DMS153 treated with DMSO at 0.1 percent for 48 hours (cell line): Measurements from ENCODE around the gene ITGA6.

ENCODE experiments used
- DNase-seq: peaks from one replicate; lab custom pipeline; 2025; ENCODE audit not compliant: unreplicated experiment; lab: John Stamatoyannopoulos, UW

ITGA6 gene

DNA sequence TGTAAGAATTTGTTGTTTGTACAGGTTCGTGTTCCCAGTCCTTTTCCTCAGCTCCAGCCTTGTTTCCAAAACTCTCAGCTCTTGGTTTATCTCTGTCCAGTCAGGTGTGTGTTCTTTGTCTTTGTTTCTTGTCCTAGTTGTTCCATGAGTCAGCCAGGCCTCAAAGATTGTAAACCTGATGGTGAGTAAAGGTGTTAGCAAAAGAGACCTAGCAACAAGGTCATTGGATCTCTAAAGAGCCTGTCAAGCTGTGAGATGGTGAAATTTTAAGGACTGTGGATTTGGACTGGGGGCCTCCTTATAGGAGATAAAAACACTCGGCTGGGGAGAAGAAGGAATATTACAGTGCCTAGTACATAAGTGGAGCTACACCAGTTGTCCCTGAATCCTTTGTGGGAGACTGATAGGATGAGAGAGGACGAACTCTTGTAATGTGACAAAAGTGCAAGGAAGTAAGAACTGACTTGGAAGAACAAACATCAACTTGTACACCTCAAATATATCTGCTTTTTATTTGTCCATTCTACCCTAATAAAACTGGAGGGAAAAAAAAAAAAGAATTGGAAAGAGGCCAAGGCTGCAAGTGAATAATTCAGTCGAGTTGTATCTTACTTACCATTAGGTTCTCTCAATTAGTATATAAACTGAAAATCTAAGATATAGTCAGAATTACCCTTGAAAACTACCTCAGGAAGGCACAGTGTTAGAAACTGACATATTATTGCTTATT is 37.2 kb downstream of the ITGA6 start:
- DNase-seq, result no peak

DNA sequence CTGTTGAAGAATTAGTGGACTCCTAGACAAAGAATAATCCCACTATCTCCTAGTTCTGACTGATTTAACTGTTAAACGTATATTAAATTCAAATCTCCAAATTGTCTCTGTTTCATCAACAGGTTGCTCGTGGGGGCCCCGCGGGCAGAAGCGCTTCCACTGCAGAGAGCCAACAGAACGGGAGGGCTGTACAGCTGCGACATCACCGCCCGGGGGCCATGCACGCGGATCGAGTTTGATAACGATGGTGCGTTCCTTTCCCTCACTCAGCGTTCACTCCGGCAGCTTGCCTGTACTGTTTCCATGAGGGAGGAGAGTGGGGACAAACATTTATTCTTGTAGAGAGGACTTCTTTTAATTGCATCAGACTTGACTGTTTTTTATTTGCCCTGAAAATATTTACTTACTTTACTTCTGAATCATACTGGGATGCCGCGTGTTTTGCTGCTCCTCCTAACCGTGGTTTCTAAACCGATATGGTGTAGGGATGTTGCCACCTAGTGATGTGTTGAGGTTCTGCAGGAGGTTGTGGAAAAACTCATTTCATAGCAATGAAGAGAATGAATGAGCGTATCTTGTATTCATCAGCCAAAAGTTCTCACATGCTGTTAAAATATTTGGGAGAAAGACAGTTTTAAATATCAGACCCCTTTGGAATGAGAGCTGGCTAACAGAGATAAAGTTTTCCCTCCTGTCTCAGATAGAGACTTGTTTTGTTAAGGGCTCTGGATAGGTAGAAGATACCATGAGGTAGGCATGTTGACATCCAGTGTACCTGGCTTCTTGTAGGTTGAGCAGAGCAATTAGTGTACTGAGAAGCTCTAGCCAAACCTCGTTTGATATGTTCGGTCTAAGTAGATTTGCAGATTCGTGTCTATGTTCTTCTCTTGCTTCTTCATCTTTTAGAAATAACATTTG is 38.3 kb downstream of the ITGA6 start:
- peak; percentile 84 for DNase-seq

DNA sequence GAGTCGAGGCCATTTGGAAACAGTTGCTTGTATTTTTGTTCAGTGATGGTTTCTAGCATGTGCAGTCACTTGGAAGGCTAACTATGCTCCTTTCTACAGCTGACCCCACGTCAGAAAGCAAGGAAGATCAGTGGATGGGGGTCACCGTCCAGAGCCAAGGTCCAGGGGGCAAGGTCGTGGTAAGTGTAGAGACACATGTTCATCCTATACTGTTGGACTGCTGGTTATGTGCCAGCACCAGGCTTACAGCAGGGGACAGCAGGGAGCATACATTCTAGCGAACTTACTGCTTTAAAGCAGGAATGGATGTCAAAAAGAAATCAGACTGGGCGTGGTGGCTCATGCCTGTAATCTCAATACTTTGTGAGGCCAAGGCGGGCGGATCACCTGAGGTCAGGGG is 40.0 kb downstream of the ITGA6 start:
- DNase-seq, result no peak

DNA sequence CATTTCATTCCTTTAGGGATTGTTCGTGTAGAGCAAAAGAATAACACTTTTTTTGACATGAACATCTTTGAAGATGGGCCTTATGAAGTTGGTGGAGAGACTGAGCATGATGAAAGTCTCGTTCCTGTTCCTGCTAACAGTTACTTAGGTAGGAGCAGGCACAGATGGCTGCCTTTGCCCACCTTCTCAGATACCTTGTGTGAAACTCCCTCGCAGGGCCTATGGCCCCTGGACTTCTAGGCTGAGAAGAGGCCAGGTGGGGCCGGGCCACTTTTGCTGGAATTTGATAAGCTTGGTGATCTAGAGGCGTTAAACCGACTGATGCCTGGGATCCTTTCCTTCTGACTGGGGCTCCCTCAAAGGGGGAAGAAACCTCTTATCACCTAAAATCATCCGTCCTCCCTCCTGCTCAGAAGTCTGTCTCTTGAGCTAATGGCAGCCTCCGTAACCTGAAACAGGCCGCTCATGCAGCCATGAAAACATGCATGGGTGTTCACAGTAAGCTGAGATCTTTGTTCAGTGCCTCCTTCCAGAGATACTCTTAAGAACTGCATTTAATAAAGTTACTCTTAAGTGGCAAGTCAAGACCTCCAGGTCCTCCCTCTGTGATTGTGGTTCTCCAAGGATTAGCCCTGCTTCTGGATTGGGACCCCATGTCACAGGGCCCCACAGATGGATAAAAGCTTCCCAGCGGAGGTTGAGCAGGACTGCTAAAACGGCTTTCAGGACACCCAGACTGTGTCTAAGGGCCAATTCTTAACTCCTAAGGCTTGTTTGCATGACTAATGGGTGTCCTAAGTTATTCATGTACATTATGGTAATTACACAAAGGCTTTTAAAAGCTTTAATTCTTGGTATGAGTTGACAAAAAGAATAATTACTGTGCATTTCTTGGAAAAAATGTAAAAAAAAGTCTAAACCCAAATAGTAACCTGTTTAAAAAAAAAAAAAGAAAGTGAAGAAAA is 43.9 kb downstream of the ITGA6 start:
- no peak for DNase-seq

GRCh38 chr2:172472446-172473033 is 45.2 kb downstream of the ITGA6 start:
- no peak for DNase-seq

GRCh38 chr2:172473167-172473566 is 45.8 kb downstream of the ITGA6 start:
- no peak for DNase-seq

DNA sequence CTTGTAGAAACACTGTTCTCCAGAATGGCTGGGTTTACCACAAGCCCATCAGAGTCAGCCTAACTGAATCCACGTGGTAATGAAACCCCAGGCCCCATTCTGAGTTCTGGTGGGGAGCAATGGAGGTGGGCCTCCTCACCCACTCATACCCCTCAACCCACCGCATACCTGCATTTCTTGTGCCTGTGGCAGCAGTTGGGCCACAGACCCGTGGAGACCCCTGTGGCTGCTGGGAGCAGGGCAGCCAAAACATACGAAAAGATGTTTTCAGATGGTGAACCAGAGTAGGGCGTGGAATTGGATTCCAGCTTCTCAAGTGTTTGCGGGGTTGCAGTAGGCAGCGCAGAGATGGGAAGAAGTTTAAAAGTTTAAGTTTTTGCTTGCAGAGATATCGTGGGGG is 51.0 kb downstream of the ITGA6 start:
- no peak for DNase-seq

DNA sequence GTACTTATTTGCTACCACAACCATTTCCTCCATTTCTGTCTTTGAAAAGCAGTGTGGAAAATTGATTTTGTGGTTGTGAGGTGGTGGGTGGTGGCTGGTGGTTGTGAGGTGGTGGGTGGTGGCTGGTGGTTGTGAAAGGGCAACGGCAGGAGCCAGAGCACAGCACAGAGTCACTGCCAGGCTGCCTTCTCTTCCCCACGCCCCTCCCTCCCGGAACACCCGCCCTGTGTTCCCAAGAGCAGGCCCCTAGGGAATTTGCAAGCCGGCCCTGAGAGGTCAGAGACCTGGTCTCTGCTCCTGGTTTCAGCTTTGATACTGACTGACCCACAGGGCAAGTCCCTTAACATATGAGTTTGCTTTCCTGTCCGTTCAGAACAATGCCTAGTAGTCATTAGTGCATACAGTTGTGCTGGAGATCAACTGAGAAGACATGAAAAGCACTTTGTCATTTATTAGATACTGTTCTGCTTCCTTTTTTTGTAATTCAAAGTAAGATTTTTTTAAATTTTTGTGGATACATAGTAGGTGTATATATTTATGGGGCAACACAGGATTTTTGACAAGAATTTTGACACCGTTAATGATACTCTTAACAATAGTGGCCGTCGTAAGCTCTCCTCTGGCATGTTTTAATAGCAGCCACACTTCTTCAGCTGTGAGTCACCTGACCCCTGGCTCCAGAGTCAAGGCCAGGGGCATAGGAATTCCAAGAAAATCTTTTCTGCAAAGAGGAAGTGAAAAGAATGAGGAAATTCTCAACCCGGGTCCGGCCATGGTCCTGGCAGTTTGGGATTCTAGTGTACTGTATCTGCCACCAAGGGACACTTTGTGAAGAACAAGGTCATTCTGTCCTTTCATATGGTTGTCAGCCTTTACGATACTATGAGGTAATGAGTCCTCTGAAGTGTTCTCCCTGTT is 53.2 kb downstream of the ITGA6 start:
- no peak for DNase-seq

GRCh38 chr2:172481507-172482262 is 54.3 kb downstream of the ITGA6 start:
- DNase-seq, result no peak

- no peak for DNase-seq
Observed at GRCh38 chr2:172484253-172484652, 56.9 kb downstream of the ITGA6 start.

DNA sequence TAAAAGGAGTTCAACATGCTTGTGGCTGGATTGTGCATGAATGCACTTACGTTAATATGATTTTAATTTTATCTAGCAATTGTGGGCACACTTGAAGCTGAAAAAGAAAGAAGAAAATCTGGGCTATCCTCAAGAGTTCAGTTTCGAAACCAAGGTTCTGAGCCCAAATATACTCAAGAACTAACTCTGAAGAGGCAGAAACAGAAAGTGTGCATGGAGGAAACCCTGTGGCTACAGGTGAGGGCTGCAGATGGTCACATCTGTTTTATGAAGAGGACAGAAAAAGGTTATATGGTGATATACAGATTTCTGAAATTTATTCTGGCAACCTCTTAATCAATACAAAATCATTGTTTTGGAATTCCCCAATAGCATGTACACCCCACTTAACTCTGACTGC is 57.3 kb downstream of the ITGA6 start:
- no peak for DNase-seq

DNA sequence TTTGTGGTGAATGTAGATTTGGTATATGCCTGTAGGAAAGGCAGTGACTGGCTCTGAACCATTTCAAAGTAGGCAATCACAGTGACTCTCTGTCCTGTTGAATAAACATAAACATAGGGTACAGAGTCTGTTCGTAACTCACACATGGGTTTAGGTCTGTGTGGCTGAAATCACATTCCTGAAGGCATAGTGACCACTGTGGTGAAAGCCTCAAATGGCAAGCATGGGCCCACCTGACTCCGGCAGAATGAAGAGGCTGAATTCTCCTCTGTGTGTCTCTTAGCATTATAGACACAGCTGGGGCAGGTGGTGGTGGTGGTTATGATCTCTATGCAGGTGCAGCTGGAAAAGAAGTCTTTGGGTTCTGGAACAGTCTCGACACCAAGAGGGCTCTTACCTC is 61.2 kb downstream of the ITGA6 start:
- DNase-seq, result no peak

DNA sequence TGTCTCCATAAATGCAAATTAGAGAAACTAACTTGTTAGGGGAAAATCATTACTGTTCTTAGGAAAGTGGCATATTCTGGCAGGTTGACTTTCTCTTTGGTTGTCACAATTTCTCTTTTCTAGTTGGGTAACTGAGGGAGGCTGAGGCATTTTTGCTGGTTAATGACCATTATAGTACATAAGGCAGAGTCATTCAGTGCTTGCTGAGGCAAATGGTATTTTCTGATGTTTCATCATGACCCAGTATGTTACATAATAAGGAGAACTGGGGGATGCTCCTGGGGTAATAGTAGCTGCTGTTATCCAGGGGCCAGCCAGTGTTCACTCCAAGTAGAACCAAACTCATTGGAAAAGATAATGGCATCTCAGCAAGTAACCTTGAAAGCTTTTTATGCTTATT is 62.3 kb downstream of the ITGA6 start:
- no peak for DNase-seq

DNA sequence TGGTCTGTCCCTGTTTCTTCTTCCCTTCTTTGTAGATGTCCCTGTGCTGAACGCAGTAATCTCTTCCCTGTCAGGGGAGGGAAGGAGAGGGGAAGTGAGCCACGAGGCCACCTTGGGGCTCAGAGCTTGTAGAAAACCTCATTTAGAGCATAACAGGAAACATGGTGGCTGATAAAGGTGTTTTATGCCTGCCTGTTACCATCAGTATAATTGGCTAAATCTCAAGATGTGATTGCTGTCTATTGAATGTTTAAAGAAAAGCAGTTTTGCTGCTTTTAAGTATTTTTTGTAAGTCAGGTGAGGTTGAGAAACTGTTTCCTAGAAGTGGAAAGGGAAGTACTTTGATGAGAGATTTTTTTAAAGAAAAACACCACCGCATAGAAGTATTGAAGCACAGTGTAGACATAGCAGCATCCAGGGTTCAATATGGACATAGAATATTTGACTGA is 68.8 kb downstream of the ITGA6 start:
- no peak for DNase-seq

- no peak for DNase-seq
Observed at GRCh38 chr2:172507199-172507598, 79.8 kb downstream of the ITGA6 start.

DNA sequence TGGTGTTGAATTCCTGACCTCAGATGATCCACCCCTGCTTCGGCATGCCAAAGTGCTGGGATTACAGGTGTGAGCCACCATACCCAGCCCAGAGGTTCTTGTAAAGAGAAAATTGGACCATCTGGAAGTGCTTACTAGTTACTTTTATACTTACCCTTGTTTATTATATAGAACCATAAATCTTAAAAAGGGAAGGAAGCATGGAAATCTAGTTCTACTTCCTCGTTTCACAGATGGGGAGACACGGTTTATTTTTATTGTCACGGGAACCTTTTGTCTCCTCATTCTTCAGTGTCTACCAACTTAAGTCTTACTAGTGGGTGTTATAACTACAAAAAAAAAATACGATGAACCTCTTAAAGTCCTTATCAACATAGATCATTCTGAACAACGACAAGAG is 82.7 kb downstream of the ITGA6 start:
- DNase-seq, result no peak

GRCh38 chr2:172510548-172510947 is 83.2 kb downstream of the ITGA6 start:
- no peak for DNase-seq

- no peak for DNase-seq
Observed at GRCh38 chr2:172512810-172513523, 85.6 kb downstream of the ITGA6 start.
